HG03442 (cell line): ENCODE measurements around the gene SLC25A27.

Source experiments
- ATAC-seq: cut with Tn5 transposase; IDR thresholded peaks from one replicate; pipeline ENCODE4 v1.9.1; 2021; ENCODE audit warnings: mild to moderate bottlenecking, moderate library complexity; ENCODE audit not compliant: unreplicated experiment

SLC25A27 gene

GRCh38 chr6:46704562-46704961, 51.8 kb downstream of the SLC25A27 start:
- no peak for ATAC-seq

- peak; percentile 79 for ATAC-seq
Observed at GRCh38 chr6:46706464-46706863, 53.7 kb downstream of the SLC25A27 start.

- no peak for ATAC-seq
Observed at GRCh38 chr6:46711491-46711890, 58.7 kb downstream of the SLC25A27 start.

- no peak for ATAC-seq
Observed at GRCh38 chr6:46715141-46715540, 62.4 kb downstream of the SLC25A27 start.

GRCh38 chr6:46719099-46719498, 66.3 kb downstream of the SLC25A27 start:
- ATAC-seq = no peak

- no peak for ATAC-seq
Observed at GRCh38 chr6:46720401-46720800, 67.6 kb downstream of the SLC25A27 start.
